Measurements from ENCODE around the gene ZMAT5.

DNA sequence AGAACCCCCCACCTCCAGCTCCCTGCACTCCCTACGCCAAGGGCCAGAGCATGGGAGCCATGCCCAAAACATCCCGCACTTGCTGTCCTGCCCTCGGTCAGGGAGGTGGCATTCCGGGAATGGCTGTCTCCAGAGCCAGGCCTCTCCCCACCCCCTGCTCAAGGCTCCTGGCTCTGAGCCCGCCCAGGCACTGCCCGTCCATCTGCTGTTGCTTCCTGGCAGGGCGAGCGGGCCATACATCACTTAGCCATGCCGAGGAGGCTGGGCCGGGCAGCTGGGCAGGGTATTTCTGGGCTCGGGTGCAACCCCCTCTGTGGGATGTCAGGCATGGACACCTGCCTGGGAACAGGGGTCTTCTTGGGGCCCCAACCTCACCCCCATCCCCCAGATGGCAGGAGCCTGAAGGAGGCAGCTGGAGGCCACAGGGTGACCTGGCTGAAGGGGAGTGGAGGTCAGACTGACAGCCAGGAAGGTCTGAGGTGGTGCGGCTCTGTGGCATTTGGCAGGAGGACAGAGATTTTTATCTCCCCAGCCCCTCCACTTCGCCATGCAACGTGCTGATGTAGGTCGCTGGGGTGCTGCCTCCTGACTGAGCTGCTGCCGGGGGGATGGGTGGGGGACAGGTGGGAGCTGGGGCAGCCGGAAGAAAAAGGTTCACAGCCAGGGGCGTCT lies 55.7 kb downstream of the ZMAT5 start:
- no peak for TF ChIP-seq SETDB1 (IDR thresholded peaks at IDR 0.05; ENCODE audit: insufficient read length, low read length)
- no peak for TF ChIP-seq ZNF146 (tag by site-specific recombination; IDR thresholded peaks at IDR 0.05)
- TF ChIP-seq, protein P1, sequence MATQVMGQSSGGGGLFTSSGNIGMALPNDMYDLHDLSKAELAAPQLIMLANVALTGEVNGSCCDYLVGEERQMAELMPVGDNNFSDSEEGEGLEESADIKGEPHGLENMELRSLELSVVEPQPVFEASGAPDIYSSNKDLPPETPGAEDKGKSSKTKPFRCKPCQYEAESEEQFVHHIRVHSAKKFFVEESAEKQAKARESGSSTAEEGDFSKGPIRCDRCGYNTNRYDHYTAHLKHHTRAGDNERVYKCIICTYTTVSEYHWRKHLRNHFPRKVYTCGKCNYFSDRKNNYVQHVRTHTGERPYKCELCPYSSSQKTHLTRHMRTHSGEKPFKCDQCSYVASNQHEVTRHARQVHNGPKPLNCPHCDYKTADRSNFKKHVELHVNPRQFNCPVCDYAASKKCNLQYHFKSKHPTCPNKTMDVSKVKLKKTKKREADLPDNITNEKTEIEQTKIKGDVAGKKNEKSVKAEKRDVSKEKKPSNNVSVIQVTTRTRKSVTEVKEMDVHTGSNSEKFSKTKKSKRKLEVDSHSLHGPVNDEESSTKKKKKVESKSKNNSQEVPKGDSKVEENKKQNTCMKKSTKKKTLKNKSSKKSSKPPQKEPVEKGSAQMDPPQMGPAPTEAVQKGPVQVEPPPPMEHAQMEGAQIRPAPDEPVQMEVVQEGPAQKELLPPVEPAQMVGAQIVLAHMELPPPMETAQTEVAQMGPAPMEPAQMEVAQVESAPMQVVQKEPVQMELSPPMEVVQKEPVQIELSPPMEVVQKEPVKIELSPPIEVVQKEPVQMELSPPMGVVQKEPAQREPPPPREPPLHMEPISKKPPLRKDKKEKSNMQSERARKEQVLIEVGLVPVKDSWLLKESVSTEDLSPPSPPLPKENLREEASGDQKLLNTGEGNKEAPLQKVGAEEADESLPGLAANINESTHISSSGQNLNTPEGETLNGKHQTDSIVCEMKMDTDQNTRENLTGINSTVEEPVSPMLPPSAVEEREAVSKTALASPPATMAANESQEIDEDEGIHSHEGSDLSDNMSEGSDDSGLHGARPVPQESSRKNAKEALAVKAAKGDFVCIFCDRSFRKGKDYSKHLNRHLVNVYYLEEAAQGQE (tag by site-specific recombination; IDR thresholded peaks at IDR 0.05): no peak
- TF ChIP-seq, protein P2, sequence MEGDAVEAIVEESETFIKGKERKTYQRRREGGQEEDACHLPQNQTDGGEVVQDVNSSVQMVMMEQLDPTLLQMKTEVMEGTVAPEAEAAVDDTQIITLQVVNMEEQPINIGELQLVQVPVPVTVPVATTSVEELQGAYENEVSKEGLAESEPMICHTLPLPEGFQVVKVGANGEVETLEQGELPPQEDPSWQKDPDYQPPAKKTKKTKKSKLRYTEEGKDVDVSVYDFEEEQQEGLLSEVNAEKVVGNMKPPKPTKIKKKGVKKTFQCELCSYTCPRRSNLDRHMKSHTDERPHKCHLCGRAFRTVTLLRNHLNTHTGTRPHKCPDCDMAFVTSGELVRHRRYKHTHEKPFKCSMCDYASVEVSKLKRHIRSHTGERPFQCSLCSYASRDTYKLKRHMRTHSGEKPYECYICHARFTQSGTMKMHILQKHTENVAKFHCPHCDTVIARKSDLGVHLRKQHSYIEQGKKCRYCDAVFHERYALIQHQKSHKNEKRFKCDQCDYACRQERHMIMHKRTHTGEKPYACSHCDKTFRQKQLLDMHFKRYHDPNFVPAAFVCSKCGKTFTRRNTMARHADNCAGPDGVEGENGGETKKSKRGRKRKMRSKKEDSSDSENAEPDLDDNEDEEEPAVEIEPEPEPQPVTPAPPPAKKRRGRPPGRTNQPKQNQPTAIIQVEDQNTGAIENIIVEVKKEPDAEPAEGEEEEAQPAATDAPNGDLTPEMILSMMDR (tag by site-specific recombination; IDR thresholded peaks at IDR 0.05): no peak
- TF ChIP-seq ZNF549 (tag by site-specific recombination; IDR thresholded peaks at IDR 0.05): no peak
- no peak for TF ChIP-seq ZNF274 (IDR thresholded peaks at IDR 0.05; ENCODE audit: low read length)
- TF ChIP-seq ZNF274 (tag by site-specific recombination; IDR thresholded peaks at IDR 0.05; ENCODE audit: borderline replicate concordance): no peak
- TF ChIP-seq ZNF660 (tag by site-specific recombination; IDR thresholded peaks at IDR 0.05): no peak

Measured in HEK293 (cell line).